Bronchial epithelial cell (primary cell): ENCODE measurements around the gene TMEM134. TPM values are rescaled to one million over a fixed set of nuclear protein-coding genes. Genes with fewer than 3 reads are reported as not detected.

Experiments
- DNase-seq: peaks from one replicate; pipeline ENCODE4 v3.0.0-alpha.2; 2010; ENCODE audit warnings: low read depth
- FAIRE-seq: peaks from 2 replicates; lab custom pipeline; 2011; peaks lifted over from hg19 to GRCh38; lab: Jason Lieb, UNC
- H3K27me3 ChIP-seq: 2 replicates; pipeline ENCODE4 v1.5.1; 2011; ENCODE audit warnings: low read length; ENCODE audit not compliant: control insufficient read depth, insufficient read depth
- H3K36me3 ChIP-seq: 2 replicates; pipeline ENCODE4 v1.5.1; 2011; ENCODE audit warnings: low read length; ENCODE audit not compliant: control insufficient read depth, insufficient read depth
- H3K4me3 ChIP-seq: 2 replicates; pipeline ENCODE4 v1.5.1; 2011; ENCODE audit warnings: mild to moderate bottlenecking, low read depth, low read length, control low read depth
- CTCF ChIP-seq: IDR thresholded peaks from 2 replicates; pipeline ENCODE4 v1.5.1; 2011; ENCODE audit warnings: mild to moderate bottlenecking, moderate library complexity, low read length, control low read depth, inconsistent platforms; ENCODE audit not compliant: insufficient read depth, severe bottlenecking
- total RNA-seq: library from RNA; depleted of rRNA; stranded (reverse); fragments of >200 nt; gene quantifications from 2 replicates; pipeline ENCODE4 v1.2.1, GENCODE V29; 2014

TMEM134 gene
- total RNA-seq, 1 donor from 2014 or later: 38.2 TPM

- no peak for FAIRE-seq
- Histone ChIP-seq H3K36me3 (peaks cover 22% of the 10 kb centered on the region), H3K4me3 (peak within 1 kb of the TSS; percentile 89), H3K27me3 (no peaks in the 10 kb centered on the region)
- DNase-seq: peak; percentile 50
- no peak for TF ChIP-seq CTCF
These were observed 36.0 kb upstream of the TMEM134 start, which contains the start of gene PITPNM1 for GRCh38 chr11:67504950-67505581. Gene PITPNM1 (minus strand): TSS chr11:67505363. CDS start chr11:67504180, 1,183 bp downstream.

- peak overlapping the region; percentile 89 for H3K4me3 ChIP-seq
- H3K36me3 ChIP-seq: peaks cover 25% of the 10 kb centered on the region
- TF ChIP-seq CTCF: no peak
- no peak for DNase-seq
- FAIRE-seq: no peak
- H3K27me3 ChIP-seq: no peaks in the 10 kb centered on the region
These were observed 35.2 kb upstream of the TMEM134 start for GRCh38 chr11:67504005-67504949.

GRCh38 chr11:67503119-67504004 lies 34.3 kb upstream of the TMEM134 start:
- H3K4me3 ChIP-seq: peak overlapping the region; percentile 89
- FAIRE-seq: no peak

GRCh38 chr11:67502328-67502979 lies 33.4 kb upstream of the TMEM134 start:
- FAIRE-seq: no peak
- peaks cover 33% of the 10 kb centered on the region for H3K36me3 ChIP-seq

More at GRCh38 chr11:67503119-67504004, 34.3 kb upstream of the TMEM134 start:
- TF ChIP-seq CTCF: no peak
- DNase-seq: no peak
- peaks cover 28% of the 10 kb centered on the region for H3K36me3 ChIP-seq
- H3K27me3 ChIP-seq: no peaks in the 10 kb centered on the region

More at GRCh38 chr11:67502328-67502979, 33.4 kb upstream of the TMEM134 start:
- H3K4me3 ChIP-seq: no peak overlapping the region
- H3K27me3 ChIP-seq: no peaks in the 10 kb centered on the region
- DNase-seq: no peak
- TF ChIP-seq CTCF: no peak
